ENCODE measurements around the gene PROSER1.

PROSER1 gene

GRCh38 chr13:39047560-39047959, 9.7 kb upstream of the PROSER1 start:
- POLR2A ChIA-PET = interaction anchor here (1.8 kb wide), 1 partner anchor 9 kb away, joined by 6 read pairs; the partner anchor contains the start of genes NHLRC3 and PROSER1
- CTCF ChIA-PET = interaction anchor here (1.2 to 1.9 kb wide), 5 partner anchors 9 to 569 kb away, joined by 3 to 7 read pairs (median 4); partner anchors contain the start of genes NHLRC3 and PROSER1
- no peak for DNase-seq (ENCODE audit: extremely low spot score)
- TF ChIP-seq CTCF (IDR thresholded peaks at IDR 0.05; ENCODE audit: control extremely low read depth, extremely low read depth, low read depth, missing control alignments) = no peak

GRCh38 chr13:39044536-39044935, 6.6 kb upstream of the PROSER1 start:
- TF ChIP-seq CTCF (IDR thresholded peaks at IDR 0.05; ENCODE audit: control extremely low read depth, extremely low read depth, low read depth, missing control alignments) = no peak
- CTCF ChIA-PET = no interaction called here
- DNase-seq (ENCODE audit: extremely low spot score) = peak; percentile 27
- POLR2A ChIA-PET = no interaction called here

GRCh38 chr13:39040206-39040605, 2.3 kb upstream of the PROSER1 start:
- DNase-seq (ENCODE audit: extremely low spot score) = no peak
- no peak for TF ChIP-seq CTCF (IDR thresholded peaks at IDR 0.05; ENCODE audit: control extremely low read depth, extremely low read depth, low read depth, missing control alignments)
- ChIA-PET POLR2A (no interaction called here), CTCF (interaction anchor here (0.8 kb wide), 1 partner anchor 10 kb away, joined by 4 read pairs; no protein-coding TSS in a partner anchor)

- POLR2A ChIA-PET = interaction anchor here (1.5 kb wide), 1 partner anchor 9 kb away, joined by 6 read pairs; no protein-coding TSS in a partner anchor
- DNase-seq (ENCODE audit: extremely low spot score) = no peak
- CTCF ChIA-PET = interaction anchor here (1.4 to 1.6 kb wide), 3 partner anchors 9 to 577 kb away, joined by 3 to 5 read pairs (median 3); no protein-coding TSS in a partner anchor
- TF ChIP-seq CTCF (IDR thresholded peaks at IDR 0.05; ENCODE audit: control extremely low read depth, extremely low read depth, low read depth, missing control alignments) = no peak
Observed at GRCh38 chr13:39039041-39039440, 1.2 kb upstream of the PROSER1 start.

- ChIA-PET CTCF (interaction anchor here (0.8 to 1.6 kb wide), 5 partner anchors 10 to 578 kb away, joined by 3 to 5 read pairs (median 3); no protein-coding TSS in a partner anchor), POLR2A (interaction anchor here (1.5 kb wide), 1 partner anchor 10 kb away, joined by 6 read pairs; no protein-coding TSS in a partner anchor)
- no peak for TF ChIP-seq CTCF (IDR thresholded peaks at IDR 0.05; ENCODE audit: control extremely low read depth, extremely low read depth, low read depth, missing control alignments)
- peak; percentile 30 for DNase-seq (ENCODE audit: extremely low spot score)
Observed at GRCh38 chr13:39038569-39039030, 711 bp upstream of the PROSER1 start.

- TF ChIP-seq CTCF (IDR thresholded peaks at IDR 0.05; ENCODE audit: control extremely low read depth, extremely low read depth, low read depth, missing control alignments) = no peak
Observed at GRCh38 chr13:39037410-39037879, 444 bp downstream of the PROSER1 start.

More at GRCh38 chr13:39037410-39037879, 444 bp downstream of the PROSER1 start:
- CTCF ChIA-PET = interaction anchor here (1.6 kb wide), 2 partner anchors 14 to 579 kb away, joined by 4 to 6 read pairs; no protein-coding TSS in a partner anchor
- POLR2A ChIA-PET = no interaction called here
- DNase-seq (ENCODE audit: extremely low spot score) = peak; percentile 17
